Ishikawa (cell line): Measurements from ENCODE around the gene KRTAP2-3.

Source experiments
- CEBPB ChIP-seq: IDR thresholded peaks from 2 replicates; pipeline ENCODE4 v1.6.1; 2012
- CREB1 ChIP-seq: IDR thresholded peaks from 2 replicates; pipeline ENCODE4 v1.6.1; 2012; ENCODE audit warnings: low read depth
- EGR1 ChIP-seq: IDR thresholded peaks from 2 replicates; pipeline ENCODE4 v1.6.1; 2012
- EP300 ChIP-seq: IDR thresholded peaks from 2 replicates; pipeline ENCODE4 v1.6.1; 2012; ENCODE audit warnings: borderline replicate concordance
- FOXM1 ChIP-seq: IDR thresholded peaks from 2 replicates; pipeline ENCODE4 v1.6.1; 2012; ENCODE audit warnings: low read depth, borderline replicate concordance
- NFIC ChIP-seq: IDR thresholded peaks from 2 replicates; pipeline ENCODE4 v1.6.1; 2012
- RAD21 ChIP-seq: IDR thresholded peaks from 2 replicates; pipeline ENCODE4 v1.6.1; 2012; ENCODE audit warnings: low read depth
- TAF1 ChIP-seq: IDR thresholded peaks from 2 replicates; pipeline ENCODE4 v1.6.1; 2012; ENCODE audit warnings: low read depth, mild to moderate bottlenecking
- TCF12 ChIP-seq: IDR thresholded peaks from 2 replicates; pipeline ENCODE4 v1.6.1; 2012; ENCODE audit warnings: low read depth
- TEAD4 ChIP-seq: IDR thresholded peaks from 2 replicates; pipeline ENCODE4 v1.6.1; 2012
- USF1 ChIP-seq: IDR thresholded peaks from 2 replicates; pipeline ENCODE4 v1.6.1; 2012
- YY1 ChIP-seq: IDR thresholded peaks from 2 replicates; pipeline ENCODE4 v1.6.1; 2012; ENCODE audit warnings: low read depth
- ZBTB7A ChIP-seq: IDR thresholded peaks from 2 replicates; pipeline ENCODE4 v1.6.1; 2012; ENCODE audit warnings: low read depth
- TF ChIP-seq, protein P1 (sequence below): IDR thresholded peaks from 2 replicates; pipeline ENCODE4 v1.6.1; 2012; ENCODE audit warnings: low read depth, mild to moderate bottlenecking
- TF ChIP-seq, protein P2 (sequence below): IDR thresholded peaks from 2 replicates; pipeline ENCODE4 v1.6.1; 2012

Gene KRTAP2-3

GRCh38 chr17:41009936-41010335 is 50.0 kb downstream of the KRTAP2-3 start:
- no peak for TF ChIP-seq ZBTB7A
- no peak for TF ChIP-seq USF1
- TF ChIP-seq FOXM1, result no peak
- TF ChIP-seq CREB1, result no peak
- TF ChIP-seq EGR1, result no peak
- no peak for TF ChIP-seq TAF1
- TF ChIP-seq, protein P1, sequence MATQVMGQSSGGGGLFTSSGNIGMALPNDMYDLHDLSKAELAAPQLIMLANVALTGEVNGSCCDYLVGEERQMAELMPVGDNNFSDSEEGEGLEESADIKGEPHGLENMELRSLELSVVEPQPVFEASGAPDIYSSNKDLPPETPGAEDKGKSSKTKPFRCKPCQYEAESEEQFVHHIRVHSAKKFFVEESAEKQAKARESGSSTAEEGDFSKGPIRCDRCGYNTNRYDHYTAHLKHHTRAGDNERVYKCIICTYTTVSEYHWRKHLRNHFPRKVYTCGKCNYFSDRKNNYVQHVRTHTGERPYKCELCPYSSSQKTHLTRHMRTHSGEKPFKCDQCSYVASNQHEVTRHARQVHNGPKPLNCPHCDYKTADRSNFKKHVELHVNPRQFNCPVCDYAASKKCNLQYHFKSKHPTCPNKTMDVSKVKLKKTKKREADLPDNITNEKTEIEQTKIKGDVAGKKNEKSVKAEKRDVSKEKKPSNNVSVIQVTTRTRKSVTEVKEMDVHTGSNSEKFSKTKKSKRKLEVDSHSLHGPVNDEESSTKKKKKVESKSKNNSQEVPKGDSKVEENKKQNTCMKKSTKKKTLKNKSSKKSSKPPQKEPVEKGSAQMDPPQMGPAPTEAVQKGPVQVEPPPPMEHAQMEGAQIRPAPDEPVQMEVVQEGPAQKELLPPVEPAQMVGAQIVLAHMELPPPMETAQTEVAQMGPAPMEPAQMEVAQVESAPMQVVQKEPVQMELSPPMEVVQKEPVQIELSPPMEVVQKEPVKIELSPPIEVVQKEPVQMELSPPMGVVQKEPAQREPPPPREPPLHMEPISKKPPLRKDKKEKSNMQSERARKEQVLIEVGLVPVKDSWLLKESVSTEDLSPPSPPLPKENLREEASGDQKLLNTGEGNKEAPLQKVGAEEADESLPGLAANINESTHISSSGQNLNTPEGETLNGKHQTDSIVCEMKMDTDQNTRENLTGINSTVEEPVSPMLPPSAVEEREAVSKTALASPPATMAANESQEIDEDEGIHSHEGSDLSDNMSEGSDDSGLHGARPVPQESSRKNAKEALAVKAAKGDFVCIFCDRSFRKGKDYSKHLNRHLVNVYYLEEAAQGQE, result no peak
- no peak for TF ChIP-seq NFIC
- TF ChIP-seq, protein P2, sequence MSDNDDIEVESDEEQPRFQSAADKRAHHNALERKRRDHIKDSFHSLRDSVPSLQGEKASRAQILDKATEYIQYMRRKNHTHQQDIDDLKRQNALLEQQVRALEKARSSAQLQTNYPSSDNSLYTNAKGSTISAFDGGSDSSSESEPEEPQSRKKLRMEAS, result no peak
- no peak for TF ChIP-seq EP300
- no peak for TF ChIP-seq RAD21
- no peak for TF ChIP-seq TEAD4
- no peak for TF ChIP-seq CEBPB

GRCh38 chr17:41009301-41009760 is 50.6 kb downstream of the KRTAP2-3 start:
- TF ChIP-seq EGR1 (no peak), CEBPB (no peak), ZBTB7A (no peak), TCF12 (no peak), FOXM1 (no peak), EP300 (no peak), CREB1 (no peak), YY1 (no peak), NFIC (no peak), RAD21 (no peak), TEAD4 (no peak), TAF1 (no peak), USF1 (no peak)
- TF ChIP-seq, protein P2, result no peak
- TF ChIP-seq, protein P1, result no peak
